Mucosa of rectum (tissue), 2 donors: ENCODE data around the gene MUC2.

Experiments
- H3K27ac ChIP-seq, 2 donors: one replicate each; pipeline ENCODE4 v1.7.0; 2013; ENCODE audit warnings: inconsistent platforms in 2 of 2, low read depth in 2 of 2, low read length in 2 of 2
- H3K27me3 ChIP-seq, 2 donors: one replicate each; pipeline ENCODE4 v1.7.0; 2013; ENCODE audit warnings: low read length in 2 of 2; ENCODE audit not compliant: control insufficient read depth in 2 of 2, insufficient read depth in 2 of 2
- H3K36me3 ChIP-seq, 2 donors: one replicate each; pipeline ENCODE4 v1.7.0; 2013; ENCODE audit warnings: low read length in 2 of 2; ENCODE audit not compliant: control insufficient read depth in 2 of 2, insufficient read depth in 2 of 2
- H3K4me1 ChIP-seq, 2 donors: one replicate each; pipeline ENCODE4 v1.7.0; 2013; ENCODE audit warnings: low read length in 2 of 2, mild to moderate bottlenecking in 1 of 2; ENCODE audit not compliant: control insufficient read depth in 2 of 2, insufficient read depth in 2 of 2
- H3K4me3 ChIP-seq, 2 donors: one replicate each; pipeline ENCODE4 v1.7.0; 2013; ENCODE audit warnings: low read length in 2 of 2
- H3K9ac ChIP-seq, 2 donors: one replicate each; pipeline ENCODE4 v1.7.0; 2013; ENCODE audit warnings: low read length in 2 of 2, low read depth in 1 of 2, mild to moderate bottlenecking in 1 of 2
- H3K9me3 ChIP-seq, 2 donors: one replicate each; pipeline ENCODE4 v1.7.0; 2013; ENCODE audit warnings: low read length in 2 of 2; ENCODE audit not compliant: control insufficient read depth in 2 of 2
- donor health status: healthy.
- donor health status: Normal muscosa, but diverticular disease.

The MUC2 gene

GRCh38 chr11:1087961-1088926 is 13.6 kb downstream of the MUC2 start:
- H3K27me3 ChIP-seq: no peaks in the 10 kb centered on the region
- no peak overlapping the region for H3K4me3 ChIP-seq
- no peak overlapping the region for H3K27ac ChIP-seq
- H3K9me3 ChIP-seq: no peaks in the 10 kb centered on the region
- peaks cover 6 to 12% of the 10 kb centered on the region in 2 donors for H3K36me3 ChIP-seq
- no peaks in the 10 kb centered on the region for H3K4me1 ChIP-seq
- H3K9ac ChIP-seq: no peak overlapping the region

DNA sequence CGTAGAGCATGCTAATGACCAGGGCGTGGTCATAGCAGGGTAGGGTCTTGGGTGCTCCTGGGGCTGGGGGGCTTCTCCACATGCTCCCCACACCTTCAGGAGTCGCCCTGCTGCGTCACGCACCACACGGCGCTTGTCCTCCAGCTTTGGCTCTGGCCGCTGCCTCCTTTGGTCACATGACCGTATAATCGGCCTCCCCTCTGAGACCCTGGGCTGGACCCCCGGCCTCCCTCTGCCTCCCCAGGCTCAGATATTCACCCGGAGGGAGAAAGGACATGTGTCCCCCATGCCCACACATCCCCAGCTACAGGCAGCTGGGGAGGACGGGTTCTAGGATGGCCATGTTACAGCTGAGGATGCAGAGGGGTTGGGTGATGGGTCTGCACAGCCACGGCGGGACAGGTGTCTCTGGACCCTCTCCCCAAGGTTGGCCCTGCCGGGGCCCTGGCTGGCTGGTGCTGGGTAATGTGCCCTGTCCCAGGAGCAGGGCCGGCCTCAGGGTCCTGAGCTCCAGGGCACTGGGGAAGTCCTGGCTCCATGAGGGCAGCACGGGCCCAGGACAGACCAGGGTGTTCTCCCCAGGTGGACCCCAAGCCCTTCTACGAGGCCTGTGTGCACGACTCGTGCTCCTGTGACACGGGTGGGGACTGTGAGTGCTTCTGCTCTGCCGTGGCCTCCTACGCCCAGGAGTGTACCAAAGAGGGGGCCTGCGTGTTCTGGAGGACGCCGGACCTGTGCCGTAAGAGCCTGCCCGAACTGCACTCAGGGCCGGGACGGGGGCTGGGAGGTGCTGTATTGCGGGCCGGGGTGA is 14.5 kb downstream of the MUC2 start:
- no peaks in the 10 kb centered on the region for H3K4me1 ChIP-seq
- no peak overlapping the region for H3K9ac ChIP-seq
- H3K9me3 ChIP-seq: no peaks in the 10 kb centered on the region
- H3K27ac ChIP-seq: peak overlapping the region in 1 of 2 donors; percentile 36
- no peak overlapping the region for H3K4me3 ChIP-seq
- H3K27me3 ChIP-seq: no peaks in the 10 kb centered on the region
- H3K36me3 ChIP-seq: peaks cover 6 to 13% of the 10 kb centered on the region in 2 donors

DNA sequence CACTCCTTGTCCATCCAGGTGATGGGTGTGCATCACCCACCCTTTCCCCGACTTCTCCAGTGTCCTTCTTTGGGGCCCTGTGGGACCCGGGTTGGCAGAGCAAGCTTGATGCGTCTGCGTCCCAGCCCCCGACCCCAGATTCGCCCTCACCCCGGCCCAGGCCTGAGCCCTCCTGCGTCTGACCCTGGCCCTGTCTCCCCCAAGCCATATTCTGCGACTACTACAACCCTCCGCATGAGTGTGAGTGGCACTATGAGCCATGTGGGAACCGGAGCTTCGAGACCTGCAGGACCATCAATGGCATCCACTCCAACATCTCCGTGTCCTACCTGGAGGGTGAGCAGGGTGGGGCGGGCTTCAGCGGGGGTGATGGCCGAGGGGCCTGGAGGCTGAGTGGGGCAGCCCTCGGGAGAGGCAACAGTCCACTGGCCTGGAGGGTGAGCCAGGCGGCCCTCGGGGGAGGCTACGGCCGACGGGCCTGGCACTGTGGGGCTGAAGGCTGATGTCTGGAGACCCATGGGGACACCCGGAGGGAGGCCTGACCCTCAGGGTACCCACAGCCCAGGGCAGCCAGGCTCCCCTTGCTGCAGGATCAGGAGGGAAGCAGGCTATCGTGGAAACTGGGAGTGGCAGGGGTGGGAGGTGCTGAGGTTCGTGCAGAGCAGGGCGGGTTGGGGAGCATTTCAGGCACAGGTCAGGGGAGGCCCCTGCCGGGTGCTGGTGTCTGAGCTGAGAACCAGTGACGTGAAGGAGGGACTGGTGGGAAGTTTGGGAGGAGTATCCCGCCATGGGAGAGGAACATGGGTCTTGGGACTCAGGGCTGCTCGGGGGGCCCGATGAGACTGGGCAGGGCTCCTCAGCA is 15.3 kb downstream of the MUC2 start:
- H3K27me3 ChIP-seq: no peaks in the 10 kb centered on the region
- no peak overlapping the region for H3K27ac ChIP-seq

GRCh38 chr11:1090600-1091331 is 16.1 kb downstream of the MUC2 start:
- no peak overlapping the region for H3K27ac ChIP-seq
- no peaks in the 10 kb centered on the region for H3K27me3 ChIP-seq
- H3K36me3 ChIP-seq: peaks cover 7 to 18% of the 10 kb centered on the region in 2 donors
- no peak overlapping the region for H3K9ac ChIP-seq
- H3K4me1 ChIP-seq: no peaks in the 10 kb centered on the region
- H3K9me3 ChIP-seq: no peaks in the 10 kb centered on the region
- no peak overlapping the region for H3K4me3 ChIP-seq

More for the DNA sequence above, 15.3 kb downstream of the MUC2 start:
- Histone ChIP-seq H3K4me3 (no peak overlapping the region), H3K36me3 (peaks cover 7 to 15% of the 10 kb centered on the region in 2 donors), H3K4me1 (no peaks in the 10 kb centered on the region), H3K9me3 (no peaks in the 10 kb centered on the region), H3K9ac (no peak overlapping the region)

DNA sequence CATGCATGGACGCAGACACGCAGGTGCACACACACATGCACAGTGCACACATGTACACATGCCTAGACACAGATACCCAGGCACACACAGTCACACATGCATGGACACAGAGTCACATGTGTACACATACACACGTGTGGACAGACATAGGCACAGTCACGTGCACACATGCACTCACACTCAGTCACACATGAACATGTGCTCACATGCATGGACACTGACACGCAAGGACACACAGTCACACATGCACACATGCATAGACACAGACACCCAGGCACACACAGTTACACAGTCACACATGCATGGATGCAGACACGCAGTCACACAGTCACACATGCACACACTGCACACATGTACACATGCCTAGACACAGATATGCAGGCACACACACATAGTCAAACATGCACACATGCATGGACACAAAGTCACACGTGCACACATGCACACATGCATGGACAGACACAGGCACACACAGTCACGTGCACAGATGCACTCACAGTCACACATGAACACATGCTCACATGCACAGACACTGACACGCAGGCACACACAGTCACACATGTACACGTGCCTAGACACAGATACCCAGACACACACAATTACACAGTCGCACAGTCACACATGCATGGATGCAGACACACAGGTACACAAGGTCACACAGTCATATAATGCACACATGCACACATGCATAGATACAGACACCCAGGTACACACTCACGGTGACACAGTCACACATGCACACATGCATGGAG is 16.8 kb downstream of the MUC2 start:
- Histone ChIP-seq H3K27ac (no peak overlapping the region), H3K4me3 (no peak overlapping the region), H3K36me3 (peaks cover 7 to 18% of the 10 kb centered on the region in 2 donors), H3K9ac (no peak overlapping the region), H3K9me3 (no peaks in the 10 kb centered on the region), H3K4me1 (no peaks in the 10 kb centered on the region), H3K27me3 (no peaks in the 10 kb centered on the region)

DNA sequence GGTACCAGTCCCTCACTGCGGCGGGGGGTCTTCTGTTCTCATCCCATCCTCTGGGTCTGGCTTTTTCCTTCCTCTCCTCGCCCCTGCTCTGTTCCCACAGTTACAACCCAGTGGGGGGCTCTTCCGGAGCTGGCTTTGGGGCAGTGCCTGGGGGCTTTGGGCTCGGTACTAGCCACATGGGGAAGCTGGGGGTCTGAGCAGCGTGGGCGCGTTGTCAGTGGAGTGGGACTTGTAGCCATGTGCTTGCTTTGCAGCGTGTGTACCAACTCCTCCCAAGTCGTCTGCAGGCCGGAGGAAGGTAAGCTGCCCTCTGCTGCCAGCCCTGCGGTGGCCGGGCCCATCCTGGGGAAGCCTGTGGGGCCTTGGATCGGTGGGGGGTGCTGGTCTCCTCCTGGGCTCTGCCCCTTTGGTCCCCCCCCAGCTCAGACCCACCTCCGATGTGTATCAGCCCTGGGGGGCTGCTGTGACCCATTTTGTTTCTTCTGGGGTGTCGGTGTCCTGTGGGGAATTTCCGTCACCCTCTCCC is 17.5 kb downstream of the MUC2 start:
- H3K27me3 ChIP-seq: no peaks in the 10 kb centered on the region
- no peaks in the 10 kb centered on the region for H3K9me3 ChIP-seq
- H3K9ac ChIP-seq: no peak overlapping the region
- H3K27ac ChIP-seq: no peak overlapping the region
- H3K4me1 ChIP-seq: no peaks in the 10 kb centered on the region
- no peak overlapping the region for H3K4me3 ChIP-seq
- H3K36me3 ChIP-seq: peaks cover 7 to 18% of the 10 kb centered on the region in 2 donors

GRCh38 chr11:1092919-1093318 is 18.2 kb downstream of the MUC2 start:
- Histone ChIP-seq H3K27ac (no peak overlapping the region), H3K9me3 (no peaks in the 10 kb centered on the region), H3K36me3 (peaks cover 7 to 18% of the 10 kb centered on the region in 2 donors), H3K4me3 (no peak overlapping the region), H3K9ac (no peak overlapping the region), H3K4me1 (no peaks in the 10 kb centered on the region), H3K27me3 (no peaks in the 10 kb centered on the region)

DNA sequence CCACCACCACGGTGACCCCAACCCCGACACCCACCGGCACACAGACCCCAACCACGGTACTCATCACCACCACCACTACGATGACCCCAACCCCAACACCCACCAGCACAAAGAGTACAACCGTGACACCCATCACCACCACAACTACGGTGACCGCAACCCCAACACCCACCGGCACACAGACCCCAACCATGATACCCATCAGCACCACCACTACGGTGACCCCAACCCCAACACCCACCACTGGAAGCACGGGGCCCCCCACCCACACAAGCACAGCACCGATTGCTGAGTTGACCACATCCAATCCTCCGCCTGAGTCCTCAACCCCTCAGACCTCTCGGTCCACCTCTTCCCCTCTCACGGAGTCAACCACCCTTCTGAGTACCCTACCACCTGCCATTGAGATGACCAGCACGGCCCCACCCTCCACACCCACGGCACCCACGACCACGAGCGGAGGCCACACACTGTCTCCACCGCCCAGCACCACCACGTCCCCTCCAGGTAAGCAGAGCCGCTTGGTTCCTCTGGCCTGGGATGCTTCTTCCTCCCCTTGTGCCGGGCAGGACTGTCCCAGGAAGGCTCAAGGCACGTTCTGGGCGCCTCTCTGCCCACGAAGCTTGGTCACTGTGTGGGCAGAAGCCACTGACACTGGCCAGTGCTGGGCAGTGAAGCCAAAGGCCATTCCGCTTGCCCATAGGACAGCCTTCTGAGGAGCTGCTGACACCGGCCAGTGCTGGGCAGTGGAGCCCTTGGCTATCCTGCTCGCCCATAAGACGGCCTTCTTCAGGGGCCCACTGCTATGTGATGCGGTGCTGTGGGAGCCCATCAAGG is 25.1 kb downstream of the MUC2 start:
- H3K36me3 ChIP-seq: peaks cover 0 to 16% of the 10 kb centered on the region in 2 donors

More for the DNA sequence above, 25.1 kb downstream of the MUC2 start:
- H3K27me3 ChIP-seq: no peaks in the 10 kb centered on the region
- H3K4me3 ChIP-seq: no peak overlapping the region
- peaks cover 4% of the 10 kb centered on the region in 2 donors for H3K4me1 ChIP-seq
- H3K9ac ChIP-seq: no peak overlapping the region
- H3K9me3 ChIP-seq: no peaks in the 10 kb centered on the region
- no peak overlapping the region for H3K27ac ChIP-seq
